Central memory CD4-positive, alpha-beta T cell (primary cell): ENCODE data around the gene HLA-DQA2.
A peak's percentile ranks its signal among the peaks of the same experiment; 100 is the strongest.
"Not testable (repeated sequence)": the region's sequence is repeated elsewhere in the genome, so short reads cannot be mapped to it uniquely, and the experiment has no call there.

ENCODE experiments used
- DNase-seq: peaks from one replicate; pipeline ENCODE4 v3.0.0; 2022

The HLA-DQA2 gene

GRCh38 chr6:32782923-32783322, 41.7 kb downstream of the HLA-DQA2 start:
- DNase-seq = not testable (repeated sequence)

DNA sequence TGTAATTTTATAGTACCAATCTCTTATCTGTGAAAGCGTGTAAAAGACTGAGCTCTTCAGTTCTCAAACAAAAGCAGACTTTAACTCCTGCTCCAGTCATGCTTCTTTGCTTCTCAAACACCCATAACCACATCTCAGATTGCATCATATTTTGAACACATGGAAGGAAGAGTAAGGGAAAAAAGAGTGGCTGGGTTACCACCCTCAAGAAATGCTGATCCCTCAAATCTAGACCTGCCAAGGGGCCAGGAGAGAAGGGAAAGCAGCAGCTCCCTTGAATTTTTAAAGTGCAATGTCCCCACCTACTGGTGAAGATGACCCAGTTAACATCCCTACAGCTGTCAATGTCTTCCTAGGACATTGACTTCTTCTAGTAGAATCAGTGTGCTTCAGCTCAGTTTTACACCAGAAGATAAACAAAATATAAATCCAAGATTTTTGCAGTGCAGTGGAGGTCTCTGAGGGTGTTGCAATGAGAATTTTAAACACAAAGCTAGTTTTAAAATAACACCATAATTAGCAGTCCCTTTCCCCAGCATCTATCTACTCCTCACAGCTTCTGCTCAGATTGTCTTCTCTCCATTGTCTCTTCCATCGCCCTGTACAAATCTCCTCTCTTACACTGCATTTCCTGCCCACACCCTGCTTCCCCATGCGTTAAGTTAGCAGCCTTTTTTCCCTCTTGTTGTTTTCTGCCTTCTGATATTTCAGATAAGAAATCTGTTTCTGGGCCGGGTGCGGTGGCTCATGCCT, 44.8 kb downstream of the HLA-DQA2 start:
- peak; percentile 27 for DNase-seq

DNA sequence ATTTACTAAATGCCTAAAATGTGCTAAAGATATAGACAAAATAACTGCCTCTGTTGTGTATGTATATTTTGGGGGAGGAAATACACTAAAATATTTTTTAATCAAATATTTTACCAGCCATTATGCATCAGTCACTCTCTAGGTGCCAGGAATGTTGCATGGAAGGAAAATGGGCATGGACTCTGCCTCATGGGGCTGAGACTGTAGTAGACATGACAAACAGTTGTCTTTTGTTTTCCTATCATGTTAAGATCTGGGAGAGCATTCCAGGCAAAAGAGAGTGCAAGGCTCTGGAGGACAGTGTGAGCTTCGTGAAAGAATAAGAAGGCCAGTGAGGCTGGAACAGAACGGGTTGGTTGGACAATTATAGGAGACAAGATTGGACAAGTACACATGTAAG, 49.1 kb downstream of the HLA-DQA2 start:
- DNase-seq = no peak

GRCh38 chr6:32792901-32793435, 51.8 kb downstream of the HLA-DQA2 start:
- no peak for DNase-seq

- DNase-seq = no peak
These were observed 53.3 kb downstream of the HLA-DQA2 start for GRCh38 chr6:32794510-32794909.
